Testis (tissue), 3 donors: ENCODE results near the gene IGFL1. TPM values are rescaled to one million over a fixed set of nuclear protein-coding genes. Genes with fewer than 3 reads are reported as not detected.
"Not testable (repeated sequence)": the region's sequence is repeated elsewhere in the genome, so short reads cannot be mapped to it uniquely, and the experiment has no call there.

Experiments used
- DNase-seq: peaks from one replicate; pipeline ENCODE4 v3.0.0-alpha.2; 2019
- H3K27ac ChIP-seq, 2 donors: fragments of 200-600 bp; sonication (generic); one replicate each; pipeline ENCODE4 v1.5.1; 2019
- H3K27me3 ChIP-seq: fragments of 200-600 bp; sonication (generic); one replicate; pipeline ENCODE4 v1.5.1; 2019
- H3K36me3 ChIP-seq: fragments of 200-600 bp; sonication (generic); one replicate; pipeline ENCODE4 v1.5.1; 2017; ENCODE audit warnings: low read depth; ENCODE audit errors: missing control alignments
- H3K4me1 ChIP-seq: fragments of 200-600 bp; sonication (generic); one replicate; pipeline ENCODE4 v1.5.1; 2019
- H3K4me3 ChIP-seq, 2 donors: fragments of 200-600 bp; sonication (generic); one replicate each; pipeline ENCODE4 v1.5.1; 2017 to 2019
- H3K9me3 ChIP-seq: fragments of 200-600 bp; sonication (generic); one replicate; pipeline ENCODE4 v1.5.1; 2017
- POLR2A ChIP-seq: fragments of 450-650 bp; IDR thresholded peaks from one replicate; pipeline ENCODE4 v1.6.1; 2017; ENCODE audit warnings: antibody characterized with exemption, mild to moderate bottlenecking, moderate library complexity
- WGBS, 2 donors: methylation state at CpG; one replicate each; pipeline ENCODE4 v1.1.5; 2018; 5-methylcytosine and 5-hydroxymethylcytosine counted together
- intact Hi-C: fragments of 100-400 bp; cut with DNase I; formaldehyde crosslinking; loops from one replicate; pipeline ENCODE4 v1.15.1; 2023; ENCODE audit warnings: low total_unique reads
- polyA plus RNA-seq: library from polyadenylated mRNA; stranded (reverse); fragments of 350-450 nt; fragmentation: Illumina TruSeq; extraction: RNeasy Lipid Tissue Mini Kit (QIAGEN cat#74804); gene quantifications from one replicate; pipeline ENCODE4 v1.2.3, GENCODE V29; 2014; ENCODE audit warnings: low read depth, low replicate concordance; ENCODE audit not compliant: insufficient read depth
- total RNA-seq, 2 donors: library from RNA; depleted of rRNA; stranded (reverse); fragments of >200 nt; gene quantifications; one replicate each; pipeline ENCODE4 v1.2.3, GENCODE V29; 2016
- TF ChIP-seq, protein P1 (sequence below), 3 experiments: fragments of 450-650 bp in 2 of 3; fragments of 200-600 bp in 1 of 3; sonication (generic) in 1 of 3; IDR thresholded peaks; one replicate each; pipeline ENCODE4 v1.5.1; 2016 to 2019; ENCODE audit warnings: antibody characterized with exemption in 3 of 3, mild to moderate bottlenecking in 2 of 3, moderate library complexity in 1 of 3

The IGFL1 gene
- total and polyA plus RNA-seq, 3 donors from 2014 or later = 3.2 TPM; not detected in 2

DNA sequence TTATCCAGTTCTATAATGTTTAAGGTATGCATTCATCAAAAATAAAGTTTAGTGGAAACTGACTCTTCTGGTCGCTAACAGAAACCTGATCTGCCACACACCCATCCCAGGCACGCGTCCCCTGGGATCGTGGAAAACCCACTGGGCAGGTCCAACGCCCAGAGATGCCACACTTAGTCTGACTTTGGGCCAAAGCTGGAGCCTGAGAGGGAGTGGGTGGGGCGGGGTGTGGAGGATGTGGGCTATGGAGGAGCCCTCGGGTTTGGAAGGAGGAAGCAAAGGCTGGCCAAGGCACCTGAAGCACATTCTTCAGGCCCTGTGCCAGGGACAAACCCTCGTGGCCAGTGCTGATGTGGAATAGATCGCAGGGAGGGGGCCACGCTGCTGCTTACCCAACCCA lies 2.5 kb downstream of the IGFL1 start:
- intact Hi-C loops = no loop called here
- H3K27me3 ChIP-seq = no peaks in the 10 kb centered on the region
- DNase-seq = no peak
- H3K4me1 ChIP-seq = no peaks in the 10 kb centered on the region
- no peak overlapping the region for H3K4me3 ChIP-seq
- no peaks in the 10 kb centered on the region for H3K9me3 ChIP-seq
- no peak overlapping the region for H3K27ac ChIP-seq
- TF ChIP-seq, protein P1, sequence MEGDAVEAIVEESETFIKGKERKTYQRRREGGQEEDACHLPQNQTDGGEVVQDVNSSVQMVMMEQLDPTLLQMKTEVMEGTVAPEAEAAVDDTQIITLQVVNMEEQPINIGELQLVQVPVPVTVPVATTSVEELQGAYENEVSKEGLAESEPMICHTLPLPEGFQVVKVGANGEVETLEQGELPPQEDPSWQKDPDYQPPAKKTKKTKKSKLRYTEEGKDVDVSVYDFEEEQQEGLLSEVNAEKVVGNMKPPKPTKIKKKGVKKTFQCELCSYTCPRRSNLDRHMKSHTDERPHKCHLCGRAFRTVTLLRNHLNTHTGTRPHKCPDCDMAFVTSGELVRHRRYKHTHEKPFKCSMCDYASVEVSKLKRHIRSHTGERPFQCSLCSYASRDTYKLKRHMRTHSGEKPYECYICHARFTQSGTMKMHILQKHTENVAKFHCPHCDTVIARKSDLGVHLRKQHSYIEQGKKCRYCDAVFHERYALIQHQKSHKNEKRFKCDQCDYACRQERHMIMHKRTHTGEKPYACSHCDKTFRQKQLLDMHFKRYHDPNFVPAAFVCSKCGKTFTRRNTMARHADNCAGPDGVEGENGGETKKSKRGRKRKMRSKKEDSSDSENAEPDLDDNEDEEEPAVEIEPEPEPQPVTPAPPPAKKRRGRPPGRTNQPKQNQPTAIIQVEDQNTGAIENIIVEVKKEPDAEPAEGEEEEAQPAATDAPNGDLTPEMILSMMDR (IDR thresholded peaks at IDR 0.05) = no peak
- TF ChIP-seq POLR2A = no peak
- no peaks in the 10 kb centered on the region for H3K36me3 ChIP-seq
- 75 to 77% methylated on average over 10 of the region's 10 CpGs for WGBS, 2 donors

DNA sequence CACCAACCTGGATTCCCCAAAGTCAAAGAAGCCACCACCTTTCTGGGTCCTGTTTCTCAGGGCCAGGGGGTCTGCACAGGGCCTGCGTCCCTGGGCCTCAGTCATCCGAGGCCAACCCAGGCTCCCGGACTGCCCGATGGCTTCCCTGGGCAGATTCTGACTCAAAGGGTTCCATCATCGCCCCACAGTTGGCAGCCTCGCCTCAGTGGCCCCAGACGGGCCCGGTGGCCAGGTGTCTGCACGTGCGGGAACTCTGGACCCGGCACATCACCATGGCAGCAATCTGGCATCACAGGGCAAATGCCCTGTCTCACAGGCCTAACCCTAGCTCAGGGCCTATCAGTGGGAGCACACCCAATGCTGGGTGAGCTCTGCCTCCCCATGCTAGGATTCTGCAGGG lies 2.9 kb downstream of the IGFL1 start:
- intact Hi-C loops = no loop called here

DNA sequence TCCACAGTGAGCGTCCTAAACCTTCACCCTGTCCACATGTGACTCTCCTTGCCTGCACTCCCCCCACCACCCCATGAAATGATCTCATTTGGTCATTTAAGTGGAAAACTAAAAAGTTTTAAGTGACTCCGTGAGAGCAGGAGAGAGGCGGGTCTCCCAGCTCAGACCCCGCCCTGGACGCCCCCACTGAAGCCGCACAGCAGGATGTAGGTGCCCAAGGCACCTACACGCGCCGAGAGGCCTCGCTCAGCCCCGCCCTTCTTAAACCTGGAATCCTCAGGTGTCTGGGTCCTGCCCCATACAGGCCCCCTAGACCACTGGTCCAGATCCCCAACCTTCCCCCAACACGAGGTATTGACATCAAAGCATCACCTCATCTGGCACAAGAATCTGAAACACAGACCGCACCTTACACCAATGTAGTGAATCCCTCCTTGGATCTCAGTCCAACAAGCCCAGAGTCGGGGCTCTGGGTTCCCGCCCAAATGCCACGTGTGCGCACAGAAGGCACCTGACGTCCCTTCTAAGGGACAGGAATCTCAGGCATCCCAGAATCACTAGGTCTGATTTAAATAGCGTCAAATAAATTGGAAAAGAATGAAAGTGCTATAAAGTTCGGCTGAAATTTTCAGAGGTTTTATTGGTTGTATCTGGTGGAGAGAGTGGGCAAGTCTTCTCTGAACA lies 3.5 kb downstream of the IGFL1 start:
- Histone ChIP-seq H3K4me1 (no peaks in the 10 kb centered on the region), H3K27me3 (no peaks in the 10 kb centered on the region)
- intact Hi-C loops = no loop called here

More for the DNA sequence above, 2.9 kb downstream of the IGFL1 start:
- H3K4me3 ChIP-seq = no peak overlapping the region
- TF ChIP-seq, protein P1 (IDR thresholded peaks at IDR 0.05) = no peak
- TF ChIP-seq POLR2A = no peak
- no peak overlapping the region for H3K27ac ChIP-seq
- H3K27me3 ChIP-seq = no peaks in the 10 kb centered on the region
- H3K36me3 ChIP-seq = no peaks in the 10 kb centered on the region
- no peaks in the 10 kb centered on the region for H3K4me1 ChIP-seq
- WGBS, 2 donors = 80 to 90% methylated on average over 1 to 11 of the region's 11 CpGs
- no peak for DNase-seq
- no peaks in the 10 kb centered on the region for H3K9me3 ChIP-seq

DNA sequence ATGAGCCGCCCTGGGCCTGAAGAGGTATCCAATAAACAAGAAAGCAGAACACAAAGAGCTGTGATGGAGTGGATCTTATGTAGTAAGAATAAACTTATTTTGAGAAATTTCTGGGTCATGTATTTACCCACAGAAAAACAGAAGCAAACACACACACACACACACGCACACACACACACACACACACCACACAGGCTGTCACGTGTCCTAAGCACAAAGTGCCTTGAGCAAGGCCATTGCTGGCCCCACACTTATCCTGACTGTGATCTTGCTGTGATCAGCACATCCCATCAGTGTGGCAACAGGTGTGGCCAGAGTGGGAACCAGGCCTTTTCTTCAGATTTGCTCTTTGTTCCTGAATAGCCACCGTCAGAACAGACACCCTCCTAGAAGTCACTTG lies 4.3 kb downstream of the IGFL1 start:
- H3K27me3 ChIP-seq, H3K4me3 ChIP-seq, H3K4me1 ChIP-seq, H3K36me3 ChIP-seq, H3K9me3 ChIP-seq, H3K27ac ChIP-seq, DNase-seq, intact Hi-C loops: not testable (repeated sequence)
- 75 to 78% methylated on average over 4 of the region's 4 CpGs for WGBS, 2 donors

More for the DNA sequence above, 3.5 kb downstream of the IGFL1 start:
- whole genome bisulfite sequencing, 2 donors = 85 to 91% methylated on average over 20 of the region's 20 CpGs
- Histone ChIP-seq H3K4me3 (no peak overlapping the region), H3K27ac (no peak overlapping the region), H3K9me3 (no peaks in the 10 kb centered on the region), H3K36me3 (no peaks in the 10 kb centered on the region)
- no peak for DNase-seq
- no peak for TF ChIP-seq POLR2A
- TF ChIP-seq, protein P1 (IDR thresholded peaks at IDR 0.05) = no peak

DNA sequence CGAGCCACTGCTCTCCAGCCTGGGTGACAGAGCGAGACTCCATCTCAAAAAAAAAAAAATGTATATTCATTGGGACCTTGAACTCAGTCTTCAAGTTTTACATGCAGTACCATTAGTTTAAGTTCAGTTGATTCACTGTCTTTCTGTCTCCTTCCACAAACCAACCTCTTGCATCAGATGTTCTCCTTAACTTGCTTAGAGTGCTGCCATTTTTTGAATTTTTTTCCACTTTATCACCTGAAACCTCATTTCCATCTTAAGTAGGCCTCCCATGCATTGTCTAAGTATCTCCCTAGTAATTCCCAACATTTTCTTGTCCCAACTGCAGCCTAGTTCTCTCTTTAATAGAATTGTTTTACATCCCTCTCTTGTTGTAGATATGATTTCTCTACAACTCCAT lies 8.6 kb downstream of the IGFL1 start:
- 94 to 96% methylated on average over 2 of the region's 2 CpGs for WGBS, 2 donors
- H3K4me3 ChIP-seq, DNase-seq, H3K9me3 ChIP-seq, intact Hi-C loops, H3K36me3 ChIP-seq, H3K27ac ChIP-seq, H3K4me1 ChIP-seq, H3K27me3 ChIP-seq: not testable (repeated sequence)
